ENCODE measurements around the gene ZMIZ1.

- TF ChIP-seq CTCF (conservative IDR thresholded peaks at IDR 0.05; ENCODE audit: low read depth, low read length) (no peak), EZH2 (IDR thresholded peaks at IDR 0.05; ENCODE audit: borderline replicate concordance, low read depth, low read length, poor library complexity, severe bottlenecking) (no peak)
Observed at GRCh38 chr10:79331226-79331625, 262.5 kb downstream of the ZMIZ1 start.
